K562 (cell line): Measurements from ENCODE around the gene IDNK. TPM values are rescaled to one million over a fixed set of nuclear protein-coding genes. Genes with fewer than 3 reads are reported as not detected.
A peak's percentile ranks its signal among the peaks of the same experiment; 100 is the strongest.

Source experiments
- ATAC-seq: fragments of 200-7000 bp; cut with Tn5 transposase; 3 replicates; pipeline ENCODE4 v1.9.1; 2020; ENCODE audit warnings: moderate library complexity
- BruUV-seq: library from RNA; stranded (reverse); fragments of 400-500 nt; replicated peaks from 2 replicates; lab custom pipeline; 2021; lab: Mats Ljungman, UMichigan
- CTCF ChIA-PET: fragments of 300-600 bp; formaldehyde crosslinking; extraction: SDS; loops from one replicate; lab custom pipeline; 2021; ENCODE audit warnings: low intra/inter-chr PET ratio; lab: Yijun Ruan, JAX
- POLR2A ChIA-PET: fragments of 300-600, 350-650 bp; sonication (Branson Sonifier 250); formaldehyde crosslinking; extraction: SDS; loops from one replicate; lab custom pipeline; 2021; ENCODE audit warnings: antibody characterized with exemption, inconsistent platforms; lab: Yijun Ruan, JAX
- DNase-seq, 4 experiments: peaks; one replicate each; pipeline versions ENCODE4 v3.0.0 to v3.0.0-alpha.2; 2011 to 2018; ENCODE audit warnings: low spot score in 3 of 4, mixed read lengths in 3 of 4; ENCODE audit errors: extremely low read depth in 1 of 4
- FAIRE-seq: peaks from 2 replicates; lab custom pipeline; 2011; peaks lifted over from hg19 to GRCh38; lab: Jason Lieb, UNC
- H2AFZ ChIP-seq: 2 replicates; pipeline ENCODE4 v1.6.0; 2011; ENCODE audit warnings: low read depth, low read length, control low read depth, inconsistent platforms
- H3K27ac ChIP-seq: fragments of 200-600 bp; 3 replicates; pipeline ENCODE4 v1.8.0; 2011; ENCODE audit warnings: low read depth, mild to moderate bottlenecking, control low read depth, inconsistent platforms, low read length, moderate library complexity, mixed read lengths; ENCODE audit errors: extremely low read depth
- H3K27me3 ChIP-seq, 2 experiments: fragments of 300-600 bp in 1 of 2; 2 replicates in 1 of 2; 3 replicates in 1 of 2; pipeline versions ENCODE4 v1.6.0 to v1.8.0; 2011; ENCODE audit warnings: inconsistent platforms in 2 of 2, low read length in 2 of 2, mild to moderate bottlenecking in 1 of 2, mixed read lengths in 1 of 2, moderate library complexity in 1 of 2; ENCODE audit not compliant: control insufficient read depth in 2 of 2, insufficient read depth in 2 of 2
- H3K36me3 ChIP-seq: fragments of 300-600 bp; 3 replicates; pipeline ENCODE4 v1.8.0; 2011; ENCODE audit warnings: mild to moderate bottlenecking, low read length, inconsistent platforms; ENCODE audit not compliant: control insufficient read depth, insufficient read depth
- H3K4me1 ChIP-seq, 2 experiments: fragments of 200-600 bp in 1 of 2; replicated peaks in 1 of 2; 2 replicates in 1 of 2; 3 replicates in 1 of 2; pipeline versions ENCODE4 v1.5.1 to v1.8.0; 2011; ENCODE audit warnings: inconsistent platforms in 2 of 2, low read length in 2 of 2, mild to moderate bottlenecking in 1 of 2, mixed read lengths in 1 of 2, moderate library complexity in 1 of 2; ENCODE audit not compliant: control insufficient read depth in 2 of 2, insufficient read depth in 2 of 2
- H3K4me2 ChIP-seq: 2 replicates; pipeline ENCODE4 v1.6.1; 2011; ENCODE audit warnings: low read length, control low read depth, inconsistent platforms, mixed read lengths; ENCODE audit not compliant: insufficient read depth
- H3K4me3 ChIP-seq: fragments of 200-600 bp; sonication (generic), shearing (Covaris generic); 2 replicates; pipeline ENCODE4 v1.5.1; 2016; ENCODE audit warnings: control low read depth, inconsistent platforms
- H3K79me2 ChIP-seq: fragments of 200-600 bp; 3 replicates; pipeline ENCODE4 v1.8.0; 2011; ENCODE audit warnings: low read length, inconsistent platforms; ENCODE audit not compliant: control insufficient read depth, insufficient read depth
- H3K9ac ChIP-seq, 2 experiments: 2 replicates each; pipeline versions ENCODE4 v1.6.0 to v1.6.1; 2011; ENCODE audit warnings: low read depth in 2 of 2, low read length in 2 of 2, control low read depth in 1 of 2, inconsistent platforms in 1 of 2, mild to moderate bottlenecking in 1 of 2, mixed read lengths in 1 of 2; ENCODE audit not compliant: insufficient read depth in 1 of 2
- H3K9me1 ChIP-seq: one replicate; pipeline ENCODE4 v1.6.0; 2011; ENCODE audit warnings: inconsistent platforms, mild to moderate bottlenecking, low read length, moderate library complexity; ENCODE audit not compliant: control insufficient read depth, insufficient read depth
- H3K9me3 ChIP-seq: replicated peaks from 2 replicates; pipeline ENCODE4 v1.5.1; 2011; ENCODE audit warnings: low read depth, low read length, inconsistent platforms; ENCODE audit not compliant: control insufficient read depth, insufficient read depth
- H4K20me1 ChIP-seq: replicated peaks from 2 replicates; pipeline ENCODE4 v1.6.1; 2011; ENCODE audit warnings: low read length, inconsistent platforms, mixed read lengths; ENCODE audit not compliant: control insufficient read depth, insufficient read depth
- ARID3B ChIP-seq: fragments of 250-450 bp; sonication (Bioruptor Pico); IDR thresholded peaks from 2 replicates; pipeline ENCODE4 v1.4.0; 2020; ENCODE audit warnings: borderline replicate concordance
- ATF2 ChIP-seq: sonication (generic); formaldehyde crosslinking; IDR thresholded peaks from 2 replicates; pipeline ENCODE4 v1.8.1; 2022; ENCODE audit warnings: missing genetic modification reagents
- E2F1 ChIP-seq: sonication (generic); formaldehyde crosslinking; IDR thresholded peaks from 2 replicates; pipeline ENCODE4 v1.8.1; 2023; ENCODE audit warnings: mild to moderate bottlenecking, missing genetic modification reagents, moderate library complexity
- HNRNPH1 ChIP-seq: fragments of 200-400 bp; formaldehyde crosslinking; optimal IDR thresholded peaks from 2 replicates; pipeline ENCODE3; 2017; ENCODE audit warnings: low read depth, mild to moderate bottlenecking, low read length, moderate library complexity
- MCM5 ChIP-seq: fragments of 450-650 bp; IDR thresholded peaks from 2 replicates; pipeline ENCODE4 v1.6.1; 2016; ENCODE audit warnings: low read depth
- MEIS2 ChIP-seq: fragments of 450-650 bp; IDR thresholded peaks from 2 replicates; pipeline ENCODE4 v1.6.1; 2014; ENCODE audit warnings: mild to moderate bottlenecking; ENCODE audit not compliant: partially characterized antibody
- ZBTB1 ChIP-seq: sonication (generic); formaldehyde crosslinking; IDR thresholded peaks from 2 replicates; pipeline ENCODE4 v1.8.1; 2023; ENCODE audit warnings: missing genetic modification reagents, low read depth, mild to moderate bottlenecking, borderline replicate concordance
- WGBS: fragments of 100-300 bp; shearing (Covaris generic); methylation state at CpG from one replicate; pipeline ENCODE4 v1.1.6; 2016; ENCODE audit warnings: low coverage, mixed read lengths; ENCODE audit not compliant: insufficient coverage; ENCODE audit errors: missing lambda C conversion rate; 5-methylcytosine and 5-hydroxymethylcytosine counted together
- in situ Hi-C: fragments of 300-500 bp; cut with MboI; formaldehyde crosslinking; loops from 4 replicates; pipeline ENCODE4 v1.15.0; 2018; ENCODE audit warnings: inconsistent platforms, mixed read lengths
- intact Hi-C: fragments of 100-400 bp; cut with micrococcal nuclease; formaldehyde crosslinking; loops from 2 replicates; pipeline ENCODE4 v1.14.2; 2022
- polyA plus RNA-seq, 8 experiments: library from polyadenylated mRNA; depleted of rRNA in 4 of 8; stranded (reverse) in 5 of 8; unstranded in 3 of 8; fragments of >200 nt; fragmentation: Nextera tagmentation in 2 of 8; fragmentation: Illumina TruSeq in 1 of 8; extraction: Ambion mirVana in 2 of 8; extraction: Trizol in 1 of 8; gene quantifications; 2 replicates each; pipeline versions ENCODE4 v1.2.1 to v1.2.3, GENCODE V29; 2011 to 2014; ENCODE audit warnings: inconsistent platforms in 1 of 8, missing spikeins in 1 of 8
- total RNA-seq, 7 experiments: library from RNA; depleted of rRNA in 6 of 7; stranded (reverse); fragments of >200 nt in 6 of 7; fragmentation: Illumina TruSeq in 2 of 7; extraction: Trizol in 2 of 7; gene quantifications; 2 replicates each; pipeline versions ENCODE4 v1.2.1 to v1.2.3, GENCODE V29; 2011 to 2021; ENCODE audit warnings: low replicate concordance in 1 of 7

The IDNK gene
- total and polyA plus RNA-seq, 9 of the 15 experiments (the other 6 are each of a cell fraction or from before 2014, with no cell fraction given) = 0.41 to 1.1 (median 0.55) TPM

DNA sequence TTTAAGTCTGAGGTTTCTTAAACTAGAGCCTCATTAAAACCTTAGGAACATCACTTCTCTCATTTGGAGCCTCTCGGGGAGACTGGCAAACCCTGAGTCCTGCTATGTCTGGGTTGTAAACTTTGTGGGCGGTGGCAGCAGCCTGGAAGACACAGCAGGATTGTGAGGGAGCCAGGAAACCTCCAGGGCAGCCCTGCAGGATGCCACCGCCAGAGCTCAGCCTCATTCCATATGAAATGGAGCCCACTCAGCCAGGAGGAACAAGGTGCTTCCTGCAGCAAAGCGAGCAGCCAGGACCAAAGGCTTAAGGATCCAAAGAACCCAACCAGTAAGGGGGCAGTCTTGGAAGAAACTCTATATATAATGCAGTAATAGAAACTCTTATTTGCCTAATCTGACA, 37.9 kb upstream of the IDNK start:
- ChIA-PET CTCF (no interaction called here), POLR2A (interaction anchor here (1.0 kb wide), 1 partner anchor 14 kb away, joined by 3 read pairs; no protein-coding TSS in a partner anchor)
- H3K9ac ChIP-seq = no peak overlapping the region
- in situ Hi-C loops = no loop called here
- WGBS = 43% methylated on average over 3 of the region's 4 CpGs
- H4K20me1 ChIP-seq = no peaks in the 10 kb centered on the region
- no peak for DNase-seq
- no peak for TF ChIP-seq E2F1 (CRISPR knock-in tag)
- TF ChIP-seq ATF2 (CRISPR knock-in tag) = no peak
- H3K4me1 ChIP-seq = no peaks in the 10 kb centered on the region
- H3K27ac ChIP-seq = no peak overlapping the region
- H3K9me3 ChIP-seq = no peaks in the 10 kb centered on the region
- no peak for ATAC-seq
- no peak overlapping the region for H3K4me2 ChIP-seq
- no peak for FAIRE-seq
- no peaks in the 10 kb centered on the region for H3K27me3 ChIP-seq
- H3K4me3 ChIP-seq = no peak overlapping the region
- no peaks in the 10 kb centered on the region for H3K9me1 ChIP-seq
- intact Hi-C loops = no loop called here
- no peak overlapping the region for H2AFZ ChIP-seq
- H3K79me2 ChIP-seq = no peaks in the 10 kb centered on the region
- H3K36me3 ChIP-seq = no peaks in the 10 kb centered on the region
- no TSS peak for BruUV-seq

DNA sequence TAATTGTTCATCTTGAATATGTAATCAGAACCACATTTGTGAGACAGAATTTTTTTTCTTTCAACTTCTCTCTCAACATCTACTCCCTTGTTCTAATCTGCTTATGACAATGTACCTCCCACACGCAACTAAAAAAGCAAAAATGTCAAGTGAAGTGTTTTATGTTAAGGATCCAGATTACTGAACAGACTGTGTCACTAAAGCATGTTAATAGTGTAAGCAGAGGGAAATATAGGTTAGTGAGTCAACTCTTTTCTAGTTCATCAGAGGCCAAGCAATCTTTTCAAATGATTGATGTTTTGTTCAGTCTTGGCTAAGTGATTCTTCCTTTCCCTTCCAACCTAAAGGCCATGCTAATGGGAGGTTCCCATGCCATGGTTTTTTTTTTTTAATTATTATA, 34.7 kb upstream of the IDNK start:
- Histone ChIP-seq H3K27me3 (no peaks in the 10 kb centered on the region), H3K4me3 (no peak overlapping the region), H3K4me1 (no peaks in the 10 kb centered on the region), H3K9me3 (no peaks in the 10 kb centered on the region), H3K27ac (no peak overlapping the region), H3K36me3 (no peaks in the 10 kb centered on the region), H3K79me2 (no peaks in the 10 kb centered on the region), H3K4me2 (no peak overlapping the region), H2AFZ (no peak overlapping the region), H3K9me1 (no peaks in the 10 kb centered on the region), H3K9ac (no peak overlapping the region), H4K20me1 (no peaks in the 10 kb centered on the region)
- FAIRE-seq (no peak), DNase-seq (no peak), ATAC-seq (no peak)
- in situ Hi-C loops = no loop called here
- BruUV-seq = no TSS peak
- ChIA-PET POLR2A (interaction anchor here (0.6 kb wide), 1 partner anchor 26 kb away, joined by 3 read pairs; no protein-coding TSS in a partner anchor), CTCF (no interaction called here)
- 0% methylated on average over 1 of the region's 1 CpG for WGBS
- intact Hi-C loops = no loop called here
- TF ChIP-seq ARID3B (CRISPR knock-in tag) = no peak
- TF ChIP-seq HNRNPH1 = no peak
- TF ChIP-seq MEIS2 = peak; percentile 30
- TF ChIP-seq ZBTB1 (CRISPR knock-in tag) = no peak
- TF ChIP-seq MCM5 = no peak
